Colonic mucosa (tissue), 4 donors: ENCODE measurements around the gene TTC1. TPM values are rescaled to one million over a fixed set of nuclear protein-coding genes. Genes with fewer than 3 reads are reported as not detected.

Source experiments
- DNase-seq: peaks from one replicate; pipeline ENCODE4 v3.0.0-alpha.2; 2020
- H3K27ac ChIP-seq: fragments of 200-600 bp; one replicate; pipeline ENCODE4 v1.8.0; 2021
- H3K27me3 ChIP-seq: fragments of 200-600 bp; one replicate; pipeline ENCODE4 v1.8.0; 2021
- H3K36me3 ChIP-seq: fragments of 200-600 bp; one replicate; pipeline ENCODE4 v1.8.0; 2021
- H3K4me1 ChIP-seq: fragments of 200-600 bp; one replicate; pipeline ENCODE4 v1.8.0; 2021; ENCODE audit warnings: mild to moderate bottlenecking
- H3K4me3 ChIP-seq: fragments of 200-600 bp; one replicate; pipeline ENCODE4 v1.8.0; 2021
- H3K9ac ChIP-seq, 2 donors: one replicate each; pipeline ENCODE4 v1.7.0; 2013; ENCODE audit warnings: control low read depth in 2 of 2, low read depth in 2 of 2, low read length in 2 of 2
- H3K9me3 ChIP-seq: fragments of 200-600 bp; one replicate; pipeline ENCODE4 v1.8.0; 2021
- intact Hi-C: fragments of 100-400 bp; cut with DNase I; formaldehyde crosslinking; loops from one replicate; pipeline ENCODE4 v1.14.1; 2022
- total RNA-seq, 2 donors: library from RNA; stranded (reverse); fragmentation: NEBNext Ultra II Directional in 1 of 2; extraction: Animal tissue kit (Norgen Biotek cat#: 25700) in 1 of 2; gene quantifications; one replicate each; pipeline ENCODE4 v1.2.1, GENCODE V29; 2021
- TF ChIP-seq, protein P1 (sequence below): fragments of 200-600 bp; IDR thresholded peaks from one replicate; pipeline ENCODE4 v1.8.0; 2022; ENCODE audit warnings: antibody characterized with exemption, mild to moderate bottlenecking
- donor health status: healthy.
- donor health status: DM: no; HTN: no; CAD: no.
- donor health status: DM: no; HTN: no; CAD: no.

TTC1 gene
- total RNA-seq, 2 donors from 2014 or later, result 41.1 to 46.4 TPM

DNA sequence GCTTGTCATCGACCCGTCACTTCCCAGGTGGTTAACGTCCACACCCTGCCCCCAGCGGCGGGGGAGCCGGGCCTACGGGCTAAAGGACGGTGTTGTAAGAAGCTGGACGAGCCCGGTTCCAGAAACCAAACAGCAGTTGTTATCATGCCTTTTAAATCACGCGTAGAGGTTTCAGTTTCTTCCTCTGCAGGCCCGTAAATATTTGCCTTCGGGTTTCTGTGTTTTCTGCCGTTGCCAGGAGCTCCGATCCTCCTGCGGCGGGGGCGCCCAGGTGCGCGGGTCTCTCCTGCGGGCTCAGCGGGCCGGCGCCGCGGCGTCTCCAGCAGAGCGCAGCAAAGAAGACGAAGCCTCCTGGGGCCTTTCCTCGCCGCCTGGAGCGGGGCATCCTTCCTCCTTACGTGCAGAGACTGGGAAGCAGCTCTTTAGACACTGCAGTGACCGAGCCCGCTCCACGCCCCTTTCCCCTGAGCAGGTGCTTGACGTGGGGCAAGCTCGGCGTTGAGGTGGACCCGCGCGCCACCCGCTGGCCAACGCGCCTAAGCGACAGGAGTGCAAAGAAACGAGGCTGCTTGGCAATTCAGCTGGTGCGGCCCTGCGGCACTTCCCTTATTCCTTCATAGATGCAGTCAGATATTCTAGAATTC lies 21.8 kb upstream of the TTC1 start:
- Histone ChIP-seq H3K9me3 (no peaks in the 10 kb centered on the region), H3K27me3 (no peaks in the 10 kb centered on the region)
- intact Hi-C loops, result loop anchor here (5.0 to 10.0 kb wide), 3 partner anchors 470 to 662 kb away; no protein-coding TSS in a partner anchor

DNA sequence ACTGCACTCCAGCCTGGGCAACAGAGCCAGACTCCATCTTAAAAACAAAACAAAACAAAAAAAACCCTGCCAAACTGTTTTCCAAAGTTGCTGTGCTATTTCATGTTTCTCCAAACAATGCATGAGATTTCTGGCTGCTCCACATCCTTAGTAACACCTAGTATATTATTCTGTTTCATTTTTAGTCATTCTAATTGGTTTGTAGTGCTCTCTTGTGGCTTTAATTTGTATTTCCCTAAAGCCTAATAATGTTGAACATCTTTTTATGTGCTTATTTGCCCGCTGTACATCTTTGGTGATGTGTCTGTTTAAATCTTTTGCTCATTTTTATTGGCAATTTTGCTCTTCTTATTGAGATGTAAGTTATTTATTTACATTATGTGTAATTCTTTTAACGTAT lies 18.4 kb upstream of the TTC1 start:
- Histone ChIP-seq H3K9ac (no peak overlapping the region), H3K9me3 (no peaks in the 10 kb centered on the region), H3K36me3 (no peaks in the 10 kb centered on the region), H3K4me1 (no peaks in the 10 kb centered on the region), H3K4me3 (no peak overlapping the region), H3K27ac (no peak overlapping the region), H3K27me3 (no peaks in the 10 kb centered on the region)
- TF ChIP-seq, protein P1, sequence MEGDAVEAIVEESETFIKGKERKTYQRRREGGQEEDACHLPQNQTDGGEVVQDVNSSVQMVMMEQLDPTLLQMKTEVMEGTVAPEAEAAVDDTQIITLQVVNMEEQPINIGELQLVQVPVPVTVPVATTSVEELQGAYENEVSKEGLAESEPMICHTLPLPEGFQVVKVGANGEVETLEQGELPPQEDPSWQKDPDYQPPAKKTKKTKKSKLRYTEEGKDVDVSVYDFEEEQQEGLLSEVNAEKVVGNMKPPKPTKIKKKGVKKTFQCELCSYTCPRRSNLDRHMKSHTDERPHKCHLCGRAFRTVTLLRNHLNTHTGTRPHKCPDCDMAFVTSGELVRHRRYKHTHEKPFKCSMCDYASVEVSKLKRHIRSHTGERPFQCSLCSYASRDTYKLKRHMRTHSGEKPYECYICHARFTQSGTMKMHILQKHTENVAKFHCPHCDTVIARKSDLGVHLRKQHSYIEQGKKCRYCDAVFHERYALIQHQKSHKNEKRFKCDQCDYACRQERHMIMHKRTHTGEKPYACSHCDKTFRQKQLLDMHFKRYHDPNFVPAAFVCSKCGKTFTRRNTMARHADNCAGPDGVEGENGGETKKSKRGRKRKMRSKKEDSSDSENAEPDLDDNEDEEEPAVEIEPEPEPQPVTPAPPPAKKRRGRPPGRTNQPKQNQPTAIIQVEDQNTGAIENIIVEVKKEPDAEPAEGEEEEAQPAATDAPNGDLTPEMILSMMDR, result no peak
- intact Hi-C loops, result loop anchor here (10.0 kb wide), 1 partner anchor 836 kb away; no protein-coding TSS in a partner anchor
- DNase-seq, result no peak

More for the DNA sequence above, 21.8 kb upstream of the TTC1 start:
- Histone ChIP-seq H3K36me3 (no peaks in the 10 kb centered on the region), H3K9ac (no peak overlapping the region), H3K4me1 (no peaks in the 10 kb centered on the region), H3K4me3 (peak overlapping the region; percentile 28), H3K27ac (no peak overlapping the region)
- TF ChIP-seq, protein P1, result peak; percentile 70
- DNase-seq, result peak; percentile 84

DNA sequence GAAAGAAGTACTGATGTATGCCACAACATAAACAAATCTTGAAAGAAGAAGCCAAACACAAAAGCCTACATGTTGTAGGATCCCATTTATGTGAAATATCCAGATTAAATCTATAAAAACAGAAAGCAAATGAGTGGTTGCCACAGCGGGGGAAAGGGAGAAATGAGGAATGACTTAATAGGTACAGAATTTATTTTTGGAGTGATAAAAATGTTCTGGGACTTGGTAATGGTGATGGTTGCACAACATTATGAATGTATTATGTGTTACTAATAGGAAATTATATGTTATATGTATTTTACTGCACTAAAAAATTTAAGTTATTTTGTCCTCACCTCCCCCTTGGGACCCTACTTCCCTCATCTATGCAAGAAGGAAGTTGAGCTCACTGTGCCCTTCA lies 16.4 kb upstream of the TTC1 start:
- Histone ChIP-seq H3K36me3 (no peaks in the 10 kb centered on the region), H3K4me1 (no peaks in the 10 kb centered on the region), H3K9me3 (no peaks in the 10 kb centered on the region), H3K27me3 (no peaks in the 10 kb centered on the region), H3K9ac (no peak overlapping the region), H3K27ac (no peak overlapping the region), H3K4me3 (no peak overlapping the region)
- no peak for DNase-seq
- intact Hi-C loops, result loop anchor here (10.0 kb wide), 1 partner anchor 838 kb away; no protein-coding TSS in a partner anchor
- TF ChIP-seq, protein P1, result no peak

DNA sequence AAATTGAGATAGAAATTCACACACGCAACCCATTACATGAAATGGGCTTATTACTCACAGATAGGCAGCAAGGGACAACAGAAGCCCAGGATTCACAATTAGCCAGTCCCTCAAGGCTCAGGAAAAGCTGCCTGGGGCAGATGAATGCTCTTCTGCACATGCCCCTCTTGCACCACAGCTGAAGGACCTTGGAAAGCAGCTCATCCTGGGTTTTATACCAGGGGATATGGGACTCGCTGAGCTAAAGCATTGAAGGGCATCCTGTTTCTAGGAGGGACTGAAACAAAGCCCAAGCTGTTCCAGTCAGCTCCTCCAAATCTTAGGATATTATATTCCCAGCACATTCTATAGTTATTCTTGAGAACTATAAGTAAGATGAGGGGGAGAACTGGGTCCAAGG lies 15.7 kb upstream of the TTC1 start:
- no peak for DNase-seq
- intact Hi-C loops, result loop anchor here (10.0 kb wide), 1 partner anchor 838 kb away; no protein-coding TSS in a partner anchor
- Histone ChIP-seq H3K27ac (no peak overlapping the region), H3K4me3 (no peak overlapping the region), H3K9me3 (no peaks in the 10 kb centered on the region), H3K36me3 (no peaks in the 10 kb centered on the region), H3K9ac (no peak overlapping the region), H3K27me3 (no peaks in the 10 kb centered on the region), H3K4me1 (no peaks in the 10 kb centered on the region)
- TF ChIP-seq, protein P1, result no peak

DNA sequence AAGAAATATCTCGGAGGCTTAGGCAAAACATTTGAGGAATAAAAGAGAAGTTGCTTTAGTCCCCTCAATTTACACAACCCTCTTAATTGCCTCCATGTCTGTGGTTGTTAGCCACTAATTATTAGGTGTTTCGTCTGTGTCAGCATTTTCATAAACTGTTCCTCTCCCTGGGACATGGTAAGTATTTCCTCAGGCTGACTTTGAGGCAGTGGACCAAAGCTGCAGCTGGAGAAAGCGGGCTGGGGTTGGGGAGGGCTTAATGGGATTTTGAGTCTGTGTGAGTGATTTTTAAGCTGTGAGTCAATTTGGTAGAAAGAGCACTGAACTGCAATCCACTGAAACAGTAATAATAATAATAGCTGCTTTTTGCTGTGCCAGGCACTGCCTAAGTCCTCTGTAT lies 13.0 kb upstream of the TTC1 start:
- no peak overlapping the region for H3K4me3 ChIP-seq
- no peaks in the 10 kb centered on the region for H3K9me3 ChIP-seq
- no peak overlapping the region for H3K9ac ChIP-seq
- TF ChIP-seq, protein P1, result no peak
- H3K27ac ChIP-seq, result no peak overlapping the region
- intact Hi-C loops, result loop anchor here (10.0 kb wide), 1 partner anchor 841 kb away; no protein-coding TSS in a partner anchor
- H3K4me1 ChIP-seq, result no peaks in the 10 kb centered on the region
- no peaks in the 10 kb centered on the region for H3K36me3 ChIP-seq
- H3K27me3 ChIP-seq, result no peaks in the 10 kb centered on the region
- DNase-seq, result no peak
